ENCODE results near the gene LENG8. TPM values are rescaled to one million over a fixed set of nuclear protein-coding genes. Genes with fewer than 3 reads are reported as not detected.

The LENG8 gene
- polyA plus RNA-seq, 1 experiment: 16.1 TPM

- no peak for TF ChIP-seq CTCF (IDR thresholded peaks at IDR 0.05; ENCODE audit: low read depth, low read length)
- Histone ChIP-seq H3K27ac (ENCODE audit: low read depth, low read length) (no peak overlapping the region), H3K9me3 (ENCODE audit: control insufficient read depth, insufficient read depth, low read length) (no peaks in the 10 kb centered on the region), H3K27me3 (ENCODE audit: control insufficient read depth, insufficient read depth, low read length) (no peaks in the 10 kb centered on the region), H3K4me3 (ENCODE audit: low read depth, low read length) (no peak overlapping the region)
- ChIA-PET POLR2A (interaction anchor here (0.5 to 2.7 kb wide), 2 partner anchors 9 to 13 kb away, joined by 9 to 14 read pairs; partner anchors contain the start of gene LENG8), CTCF (no interaction called here)
- no peak for DNase-seq (ENCODE audit: low read depth, low spot score)
These were observed 13.4 kb upstream of the LENG8 start for GRCh38 chr19:54435551-54436016.

DNA sequence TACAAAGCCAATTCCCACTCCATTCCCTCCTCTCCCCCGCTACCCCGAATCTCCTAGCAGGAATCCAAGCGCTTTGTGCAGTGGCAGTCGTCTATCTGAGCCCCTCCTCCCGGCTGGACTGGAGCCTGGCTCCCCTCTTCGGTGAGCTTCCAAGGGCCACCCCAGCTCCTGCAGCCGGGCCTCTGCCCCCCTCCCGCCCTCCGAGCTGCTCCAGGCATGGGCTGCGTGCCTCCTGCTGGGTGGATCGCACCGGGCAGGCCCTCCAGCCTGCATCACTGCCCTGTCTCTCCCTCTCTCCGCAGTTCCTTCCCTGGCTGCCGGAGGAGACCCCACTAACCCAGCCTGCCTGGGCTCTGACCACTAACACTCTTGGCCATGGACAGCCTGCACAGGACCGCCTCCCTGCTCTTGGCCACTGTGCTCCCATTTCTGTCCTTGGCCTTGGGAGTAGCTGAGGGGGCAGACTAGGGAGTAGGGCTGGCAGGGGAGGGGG, 12.9 kb upstream of the LENG8 start:
- POLR2A ChIA-PET: interaction anchor here (0.5 to 2.7 kb wide), 2 partner anchors 8 to 12 kb away, joined by 9 to 14 read pairs; partner anchors contain the start of gene LENG8
- no peaks in the 10 kb centered on the region for H3K9me3 ChIP-seq (ENCODE audit: control insufficient read depth, insufficient read depth, low read length)
- no peaks in the 10 kb centered on the region for H3K27me3 ChIP-seq (ENCODE audit: control insufficient read depth, insufficient read depth, low read length)
- TF ChIP-seq CTCF (IDR thresholded peaks at IDR 0.05; ENCODE audit: low read depth, low read length): peak; percentile 20; the same call in 1 of the 2 replicates
- DNase-seq (ENCODE audit: low read depth, low spot score): no peak
- CTCF ChIA-PET: no interaction called here
- H3K27ac ChIP-seq (ENCODE audit: low read depth, low read length): no peak overlapping the region
- H3K4me3 ChIP-seq (ENCODE audit: low read depth, low read length): no peak overlapping the region

DNA sequence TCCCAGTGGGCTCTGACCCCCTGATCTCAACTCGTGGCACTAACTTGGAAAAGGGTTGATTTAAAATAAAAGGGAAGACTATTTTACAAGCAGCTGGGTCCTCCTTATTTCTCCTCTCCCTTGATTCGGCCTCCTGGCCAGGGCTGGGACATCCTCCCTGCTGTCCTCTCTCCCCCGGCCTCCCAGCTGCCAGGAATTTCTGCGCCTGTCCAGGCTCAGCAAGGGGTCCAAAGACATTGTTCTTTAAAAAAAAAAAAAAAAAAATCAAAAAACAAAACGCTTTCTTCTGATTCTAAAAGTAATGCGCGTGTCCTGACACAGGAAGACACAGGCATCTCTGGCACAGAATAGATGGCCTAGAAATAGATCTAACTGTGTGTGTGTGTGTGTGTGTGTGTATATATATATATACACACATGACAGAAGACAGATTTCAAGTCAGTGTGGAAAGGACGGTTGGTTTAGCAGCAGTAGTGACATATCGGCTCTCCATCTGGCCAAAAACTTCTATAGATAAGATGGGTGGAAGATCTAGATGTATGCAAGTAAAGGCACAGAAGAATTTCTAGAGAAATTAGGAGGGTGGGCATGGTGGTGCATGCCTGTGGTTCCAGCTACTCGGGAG, 12.3 kb upstream of the LENG8 start:
- no peak for DNase-seq (ENCODE audit: low read depth, low spot score)
- H3K9me3 ChIP-seq (ENCODE audit: control insufficient read depth, insufficient read depth, low read length): no peaks in the 10 kb centered on the region
- TF ChIP-seq CTCF (IDR thresholded peaks at IDR 0.05; ENCODE audit: low read depth, low read length): no peak
- H3K27me3 ChIP-seq (ENCODE audit: control insufficient read depth, insufficient read depth, low read length): no peaks in the 10 kb centered on the region
- ChIA-PET CTCF (interaction anchor here (2.9 kb wide), 1 partner anchor 11 kb away, joined by 17 read pairs; the partner anchor contains the start of gene LENG8), POLR2A (interaction anchor here (2.7 kb wide), 1 partner anchor 12 kb away, joined by 14 read pairs; the partner anchor contains the start of gene LENG8)
- H3K4me3 ChIP-seq (ENCODE audit: low read depth, low read length): no peak overlapping the region
- H3K27ac ChIP-seq (ENCODE audit: low read depth, low read length): no peak overlapping the region

DNA sequence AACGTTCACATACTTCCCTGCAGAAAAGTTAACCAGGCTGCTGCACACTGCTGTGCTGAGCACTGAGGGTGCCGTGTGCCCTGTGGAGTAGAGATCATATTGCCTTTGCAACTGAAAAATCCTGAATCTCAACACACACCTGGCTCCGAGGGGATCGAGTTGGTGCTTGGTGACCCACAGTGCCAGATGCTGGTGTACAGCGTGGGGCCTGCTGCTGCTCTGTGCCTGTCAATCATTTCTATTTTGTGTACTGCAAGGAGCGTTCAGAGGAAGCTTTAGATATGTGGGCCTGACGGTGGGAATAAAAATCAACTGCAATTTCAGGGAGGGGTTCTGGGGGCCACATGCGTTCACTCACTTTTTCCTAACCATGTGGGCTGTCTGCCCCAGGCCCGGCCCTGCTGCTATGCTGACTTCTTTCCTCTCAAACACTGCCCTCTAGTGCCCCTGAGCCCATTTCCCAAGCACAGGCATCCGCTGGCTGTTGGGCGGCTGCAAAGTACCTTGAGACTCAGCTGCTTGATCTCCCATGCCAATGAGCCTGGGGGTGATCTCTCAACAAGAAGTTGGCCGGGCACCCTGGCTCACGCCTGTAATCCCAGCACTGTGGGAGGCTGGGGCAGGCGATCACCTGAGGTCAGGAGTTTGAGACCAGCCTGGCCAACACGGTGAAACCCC, 9.7 kb upstream of the LENG8 start:
- no peaks in the 10 kb centered on the region for H3K27me3 ChIP-seq (ENCODE audit: control insufficient read depth, insufficient read depth, low read length)
- no peaks in the 10 kb centered on the region for H3K9me3 ChIP-seq (ENCODE audit: control insufficient read depth, insufficient read depth, low read length)
- POLR2A ChIA-PET: interaction anchor here (0.9 to 2.0 kb wide), 2 partner anchors 9 to 28 kb away, joined by 3 to 8 read pairs; partner anchors contain the start of gene LENG8
- DNase-seq (ENCODE audit: low read depth, low spot score): no peak
- H3K4me3 ChIP-seq (ENCODE audit: low read depth, low read length): no peak overlapping the region
- CTCF ChIA-PET: interaction anchor here (0.5 to 2.9 kb wide), 2 partner anchors 9 to 29 kb away, joined by 3 to 17 read pairs; partner anchors contain the start of gene LENG8
- no peak overlapping the region for H3K27ac ChIP-seq (ENCODE audit: low read depth, low read length)
- peak; percentile 48 for TF ChIP-seq CTCF (IDR thresholded peaks at IDR 0.05; ENCODE audit: low read depth, low read length)

- Histone ChIP-seq H3K9me3 (ENCODE audit: control insufficient read depth, insufficient read depth, low read length) (no peaks in the 10 kb centered on the region), H3K4me3 (ENCODE audit: low read depth, low read length) (no peak overlapping the region), H3K27ac (ENCODE audit: low read depth, low read length) (no peak overlapping the region), H3K27me3 (ENCODE audit: control insufficient read depth, insufficient read depth, low read length) (no peaks in the 10 kb centered on the region)
- CTCF ChIA-PET: no interaction called here
- TF ChIP-seq CTCF (IDR thresholded peaks at IDR 0.05; ENCODE audit: low read depth, low read length): no peak
- DNase-seq (ENCODE audit: low read depth, low spot score): no peak
- POLR2A ChIA-PET: no interaction called here
These were observed 8.4 kb upstream of the LENG8 start for GRCh38 chr19:54440641-54441040.
